GM18507 (cell line): ENCODE data around the gene TNKS2.
A peak's percentile ranks its signal among the peaks of the same experiment; 100 is the strongest.

Experiments
- DNase-seq: peaks from one replicate; pipeline ENCODE4 v3.0.0; 2011; ENCODE audit warnings: low read depth; ENCODE audit not compliant: insufficient read length; ENCODE audit errors: extremely low spot score
- FAIRE-seq: peaks from 2 replicates; lab custom pipeline; 2011; peaks lifted over from hg19 to GRCh38; lab: Jason Lieb, UNC

TNKS2 gene

DNA sequence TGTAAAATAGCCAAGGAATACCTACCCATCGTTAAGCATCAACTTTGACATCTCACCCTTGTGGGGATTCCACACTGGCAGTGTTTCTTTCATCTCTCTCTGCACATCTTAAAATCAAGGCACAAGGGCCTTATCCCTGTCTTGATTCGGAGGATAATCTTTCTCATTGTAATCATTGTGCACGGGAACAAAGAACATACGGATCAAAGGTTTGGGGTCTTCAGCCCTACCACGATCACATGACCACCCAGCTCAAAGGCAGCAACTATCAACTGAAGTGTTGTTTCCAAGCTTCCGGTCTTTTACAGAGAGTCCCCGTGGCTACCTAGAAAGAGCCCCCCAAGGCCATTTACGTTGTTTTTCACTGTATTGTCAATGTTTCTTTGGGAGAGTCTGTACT, 99.2 kb downstream of the TNKS2 start:
- FAIRE-seq = no peak
- DNase-seq = no peak

DNA sequence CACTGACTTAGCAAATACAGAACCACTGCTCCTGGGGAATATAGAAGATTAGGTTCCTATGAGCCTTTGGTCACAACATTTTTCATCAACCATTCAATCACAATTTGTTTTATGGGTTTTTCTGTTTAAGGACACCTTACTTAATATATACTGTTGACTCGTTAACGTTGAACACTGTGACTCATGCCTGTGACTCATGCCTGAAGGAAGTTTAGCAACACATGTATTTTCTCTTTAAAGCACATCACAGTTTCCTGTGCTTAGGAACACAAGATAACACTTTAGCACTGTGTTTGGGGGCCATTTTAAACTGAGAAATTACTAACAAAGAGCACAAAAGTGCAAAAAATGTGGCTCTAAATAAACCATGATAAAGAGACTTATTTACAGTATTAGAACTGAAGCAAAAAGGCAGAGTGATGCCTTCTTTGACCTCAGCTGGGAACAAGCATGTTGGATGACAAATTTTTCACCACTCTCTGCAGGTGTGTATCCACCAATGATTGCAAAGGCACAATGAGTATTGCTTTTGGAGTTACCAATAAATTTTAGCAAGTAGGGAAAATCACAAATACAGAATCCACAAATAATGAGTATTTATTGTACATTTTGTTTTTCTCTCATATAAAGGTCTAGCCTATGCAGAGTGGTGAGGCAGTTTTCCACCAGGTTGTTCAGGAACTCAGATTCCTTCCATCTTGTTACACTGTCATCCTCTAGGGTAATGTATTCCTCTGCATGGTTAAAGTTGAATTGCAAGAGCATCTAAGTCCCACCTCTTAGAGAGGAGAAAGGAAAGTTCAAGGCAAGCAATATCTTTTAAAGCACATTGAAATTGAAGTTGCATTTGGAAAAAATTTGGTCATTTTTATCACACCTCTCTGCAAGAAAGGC, 103.8 kb downstream of the TNKS2 start:
- DNase-seq (no peak), FAIRE-seq (no peak)

DNA sequence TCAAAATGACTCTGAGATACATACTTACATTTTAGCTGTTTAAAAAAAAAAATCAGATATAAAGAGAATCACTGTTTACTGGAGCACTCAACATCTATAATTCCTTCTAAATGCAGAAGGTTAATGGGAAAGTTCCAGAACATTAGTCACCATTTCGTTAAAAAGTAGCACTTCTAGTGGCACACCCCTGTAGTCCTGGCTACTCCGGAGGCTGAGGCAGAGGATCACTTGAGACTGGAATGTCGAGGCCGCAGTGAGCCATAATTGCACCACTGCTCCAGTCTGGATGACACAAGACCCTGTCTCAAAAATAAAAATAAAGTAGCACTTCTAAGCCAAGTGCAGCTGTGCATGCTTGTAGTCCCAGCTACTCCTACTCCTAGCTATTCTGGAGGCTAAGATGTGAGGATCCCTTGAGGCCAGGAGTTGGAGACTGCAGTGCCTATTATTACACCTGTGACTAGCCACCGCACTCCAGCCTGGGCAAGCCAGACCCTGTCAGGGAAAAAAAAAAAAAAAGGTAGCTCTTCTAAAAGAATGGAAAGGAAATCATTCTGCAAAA, 108.9 kb downstream of the TNKS2 start:
- FAIRE-seq (no peak), DNase-seq (no peak)

DNA sequence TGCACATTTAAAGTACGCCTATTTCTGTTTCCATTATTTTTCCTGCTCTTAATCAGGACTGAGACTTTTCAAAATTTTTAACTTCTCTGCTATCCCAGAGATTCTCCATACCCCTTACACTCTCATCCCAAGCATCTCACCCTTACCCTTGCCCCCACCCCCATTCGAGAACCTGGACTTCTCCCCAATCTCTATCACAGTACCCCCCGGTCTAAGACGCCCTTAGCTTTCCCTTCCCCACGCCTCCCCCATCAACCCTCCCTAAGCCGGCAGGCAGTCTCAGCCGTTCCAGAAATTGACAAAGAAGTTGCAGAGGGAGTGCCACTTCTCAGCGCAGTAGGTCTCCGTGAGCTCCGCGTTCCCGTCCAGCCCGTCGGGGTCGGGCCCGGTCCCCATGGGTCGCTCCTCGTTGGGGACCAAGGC, 109.7 kb downstream of the TNKS2 start:
- no peak for DNase-seq

DNA sequence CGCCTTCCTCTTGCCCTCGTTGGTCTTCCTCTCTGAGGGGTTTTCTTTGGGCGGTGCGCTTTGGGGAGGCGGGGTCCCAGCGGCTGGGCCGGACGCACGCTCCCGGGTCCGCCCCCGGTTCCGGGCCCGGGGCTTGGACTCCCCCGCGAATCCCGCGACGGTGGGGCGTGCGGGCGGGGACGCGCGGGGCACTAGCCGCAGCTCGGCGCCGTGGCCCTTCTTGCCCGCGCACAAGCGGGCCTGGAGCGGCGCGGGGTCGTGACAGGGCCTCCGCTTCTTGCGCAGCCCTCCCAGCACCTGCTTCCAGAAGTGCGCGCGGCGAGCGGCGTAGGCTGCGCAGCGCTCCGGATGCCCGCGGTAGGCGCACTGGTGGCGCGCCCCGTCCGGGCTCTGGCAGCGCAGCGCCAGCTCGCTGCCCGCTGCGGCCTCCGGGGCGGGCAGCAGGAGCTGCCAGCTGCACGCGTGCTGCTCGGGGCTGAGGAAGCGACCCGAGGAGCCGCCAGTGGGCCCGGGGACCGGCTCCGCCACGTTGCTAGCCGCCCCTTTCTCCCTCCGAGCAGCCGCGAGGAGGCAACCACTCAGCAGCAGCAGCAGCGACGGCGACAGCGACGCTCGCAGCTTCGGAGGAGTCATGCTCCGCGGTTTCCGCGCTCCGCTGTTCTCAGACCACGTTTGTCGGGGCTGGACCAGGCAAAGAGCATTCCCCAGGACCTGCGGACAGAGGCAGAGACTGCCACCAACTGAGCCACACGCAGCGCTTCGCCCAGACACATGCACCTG, 110.3 kb downstream of the TNKS2 start:
- FAIRE-seq (peak; percentile 92), DNase-seq (peak; percentile 73)

More for the DNA sequence above, 109.7 kb downstream of the TNKS2 start:
- FAIRE-seq = peak; percentile 39

DNA sequence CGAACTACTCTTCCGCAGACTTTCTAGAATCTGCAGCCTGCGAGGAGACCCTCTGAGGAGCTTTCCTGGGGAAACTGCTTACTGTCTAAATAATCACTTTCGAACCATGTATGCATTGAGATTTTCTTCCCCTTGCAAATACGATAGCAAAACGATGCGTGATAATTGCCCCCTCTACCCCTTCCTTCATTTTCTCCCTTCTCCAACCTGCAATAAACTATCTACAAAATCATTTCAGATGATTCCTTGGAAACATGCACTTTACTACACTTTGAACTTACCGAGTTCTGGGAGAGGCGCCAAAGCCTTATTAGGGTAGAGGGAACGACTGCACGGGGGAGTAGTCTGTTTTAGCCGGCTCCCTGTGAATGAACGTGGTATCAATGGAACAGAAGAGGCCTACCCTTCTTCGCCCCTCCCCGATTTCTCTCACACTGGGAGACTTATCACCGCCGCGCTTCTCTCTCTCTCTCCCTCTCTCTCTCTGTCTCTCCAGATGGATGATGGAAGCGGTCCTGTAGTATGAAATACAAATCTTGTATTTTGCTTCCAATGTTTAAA, 111.0 kb downstream of the TNKS2 start, which contains the start of gene FGFBP3:
FGFBP3 (minus strand) TSS at position 370 of the 561 bp plus-strand sequence. CDS start 517 bp downstream, outside the sequence.
- FAIRE-seq (peak; percentile 12), DNase-seq (no peak)

DNA sequence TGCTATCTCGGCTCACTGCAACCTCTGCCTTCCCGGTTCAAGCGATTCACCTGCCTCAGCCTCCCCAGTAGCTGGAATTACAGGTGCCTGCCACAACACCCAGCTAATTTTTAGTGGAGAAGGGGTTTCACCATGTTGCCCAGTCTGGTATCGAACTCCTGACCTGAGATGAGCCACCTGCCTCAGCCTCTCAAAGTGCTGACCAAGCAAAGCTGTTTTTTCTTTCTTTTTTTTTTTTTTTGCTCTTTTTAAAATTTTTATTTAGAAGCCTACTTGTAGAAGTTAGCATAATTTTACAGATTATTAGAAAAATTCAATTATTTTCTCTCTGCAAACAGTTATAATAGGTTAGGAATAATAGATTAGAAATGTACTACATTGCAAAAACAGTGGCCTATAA, 112.2 kb downstream of the TNKS2 start:
- no peak for FAIRE-seq
- DNase-seq = no peak
